SK-N-SH (cell line): Measurements from ENCODE around the gene RNF111. TPM values are rescaled to one million over a fixed set of nuclear protein-coding genes. Genes with fewer than 3 reads are reported as not detected.

Source experiments
- CTCF ChIA-PET: fragments of 300-600, 350-600 bp; formaldehyde crosslinking; extraction: SDS; loops from one replicate; lab custom pipeline; 2021; lab: Yijun Ruan, JAX
- POLR2A ChIA-PET: fragments of 350-600 bp; sonication (Branson Sonifier 250); formaldehyde crosslinking; extraction: SDS; loops from one replicate; lab custom pipeline; 2020; ENCODE audit warnings: antibody characterized with exemption, inconsistent platforms; lab: Yijun Ruan, JAX
- DNase-seq: peaks from one replicate; pipeline ENCODE4 v3.0.0; 2012
- H2AFZ ChIP-seq: fragments of 200-600 bp; sonication (generic); 2 replicates; pipeline ENCODE4 v1.8.1; 2016; ENCODE audit warnings: antibody characterized with exemption, mild to moderate bottlenecking, low read depth
- H3F3A ChIP-seq: fragments of 200-600 bp; sonication (generic); replicated peaks from 2 replicates; pipeline ENCODE3; 2016; ENCODE audit warnings: antibody characterized with exemption, mild to moderate bottlenecking; ENCODE audit not compliant: insufficient read depth
- H3K27ac ChIP-seq, 2 experiments: fragments of 200-500 bp in 1 of 2; fragments of 200-600 bp in 1 of 2; sonication (Bioruptor generic) in 1 of 2; sonication (generic), shearing (Covaris generic) in 1 of 2; 2 replicates each; pipeline versions ENCODE4 v1.5.1 to v1.6.1; 2014 to 2016; ENCODE audit warnings: low read depth in 2 of 2, inconsistent platforms in 1 of 2, low read length in 1 of 2, mild to moderate bottlenecking in 1 of 2, mixed read lengths in 1 of 2
- H3K27me3 ChIP-seq: fragments of 200-600 bp; sonication (generic), shearing (Covaris generic); 2 replicates; pipeline ENCODE4 v1.6.1; 2016; ENCODE audit warnings: mixed run types; ENCODE audit not compliant: insufficient read depth
- H3K36me3 ChIP-seq, 2 experiments: fragments of 200-500 bp in 1 of 2; fragments of 200-600 bp in 1 of 2; sonication (Bioruptor generic) in 1 of 2; sonication (generic) in 1 of 2; replicated peaks in 1 of 2; 2 replicates each; pipeline versions ENCODE3 to v1.5.1; 2014 to 2016; ENCODE audit warnings: low read length in 1 of 2, mild to moderate bottlenecking in 1 of 2; ENCODE audit not compliant: insufficient read depth in 2 of 2, control insufficient read depth in 1 of 2
- H3K4me1 ChIP-seq, 2 experiments: fragments of 200-500 bp in 1 of 2; fragments of 200-600 bp in 1 of 2; sonication (Bioruptor generic) in 1 of 2; sonication (generic), shearing (Covaris generic) in 1 of 2; 2 replicates each; pipeline versions ENCODE4 v1.5.1 to v1.6.1; 2014 to 2016; ENCODE audit warnings: low read depth in 1 of 2, low read length in 1 of 2, mixed run types in 1 of 2; ENCODE audit not compliant: insufficient read depth in 2 of 2, control insufficient read depth in 1 of 2
- H3K4me2 ChIP-seq: fragments of 200-600 bp; sonication (generic), shearing (Covaris generic); 2 replicates; pipeline ENCODE4 v1.6.1; 2017; ENCODE audit warnings: mixed run types
- H3K4me3 ChIP-seq, 2 experiments: fragments of 200-500 bp in 1 of 2; fragments of 200-600 bp in 1 of 2; sonication (Bioruptor generic) in 1 of 2; sonication (generic), shearing (Covaris generic) in 1 of 2; 2 replicates each; pipeline versions ENCODE4 v1.5.1 to v1.8.1; 2014 to 2016; ENCODE audit warnings: low read depth in 2 of 2, inconsistent platforms in 1 of 2, low read length in 1 of 2, mild to moderate bottlenecking in 1 of 2, mixed read lengths in 1 of 2, moderate library complexity in 1 of 2
- H3K79me2 ChIP-seq: fragments of 200-600 bp; sonication (generic); 2 replicates; pipeline ENCODE4 v1.8.1; 2017; ENCODE audit warnings: mild to moderate bottlenecking; ENCODE audit not compliant: insufficient read depth
- H3K9ac ChIP-seq: fragments of 200-600 bp; sonication (generic); 2 replicates; pipeline ENCODE4 v1.6.1; 2017; ENCODE audit warnings: mixed run types
- H3K9me2 ChIP-seq: fragments of 200-600 bp; sonication (generic); 2 replicates; pipeline ENCODE4 v1.6.1; 2017; ENCODE audit warnings: mixed run types
- H3K9me3 ChIP-seq: fragments of 200-600 bp; sonication (generic); 2 replicates; pipeline ENCODE4 v1.6.1; 2017; ENCODE audit warnings: mixed run types, mild to moderate bottlenecking, moderate library complexity
- H4K20me1 ChIP-seq: fragments of 200-600 bp; sonication (generic); 2 replicates; pipeline ENCODE4 v1.6.1; 2017; ENCODE audit warnings: mild to moderate bottlenecking, mixed run types; ENCODE audit not compliant: insufficient read depth
- ELF1 ChIP-seq: IDR thresholded peaks from 2 replicates; pipeline ENCODE4 v1.4.0; 2012
- EP300 ChIP-seq, 2 experiments: IDR thresholded peaks; 2 replicates each; pipeline versions ENCODE4 v1.4.0 to v1.6.1; 2012; ENCODE audit warnings: borderline replicate concordance in 1 of 2, low read depth in 1 of 2, low read length in 1 of 2
- FOSL2 ChIP-seq: IDR thresholded peaks from 2 replicates; pipeline ENCODE4 v1.4.0; 2012; ENCODE audit warnings: low read depth, mild to moderate bottlenecking, moderate library complexity, borderline replicate concordance
- JUND ChIP-seq: IDR thresholded peaks from 2 replicates; pipeline ENCODE4 v1.4.0; 2012
- MXI1 ChIP-seq: IDR thresholded peaks from 2 replicates; pipeline ENCODE4 v1.6.1; 2012; ENCODE audit warnings: mild to moderate bottlenecking, low read depth, low read length, improper control_type of control experiment
- NFIC ChIP-seq: IDR thresholded peaks from 2 replicates; pipeline ENCODE4 v1.4.0; 2012; ENCODE audit warnings: borderline replicate concordance
- NRF1 ChIP-seq: IDR thresholded peaks from 2 replicates; pipeline ENCODE4 v1.6.1; 2012; ENCODE audit warnings: low read depth, mild to moderate bottlenecking, low read length
- RAD21 ChIP-seq: IDR thresholded peaks from 2 replicates; pipeline ENCODE4 v1.6.1; 2012; ENCODE audit warnings: mild to moderate bottlenecking, low read length
- SMC3 ChIP-seq: IDR thresholded peaks from 2 replicates; pipeline ENCODE4 v1.6.1; 2012; ENCODE audit warnings: low read depth, low read length, improper control_type of control experiment
- TCF12 ChIP-seq: IDR thresholded peaks from 2 replicates; pipeline ENCODE4 v1.4.0; 2012
- WGBS: methylation state at CpG from one replicate; pipeline ENCODE4 v1.1.6; 2017; ENCODE audit warnings: low lambda C conversion rate; 5-methylcytosine and 5-hydroxymethylcytosine counted together
- polyA plus RNA-seq, 3 experiments: library from polyadenylated mRNA; depleted of rRNA; stranded (reverse); fragments of >200 nt; gene quantifications; 2 replicates each; pipeline ENCODE4 v1.2.3, GENCODE V29; 2012
- TF ChIP-seq, protein P1 (sequence below): fragments of 200-600 bp; sonication (generic); IDR thresholded peaks from 2 replicates; pipeline ENCODE4 v1.6.1; 2017; ENCODE audit warnings: antibody characterized with exemption, mild to moderate bottlenecking, moderate library complexity
- TF ChIP-seq, protein P2 (sequence below): IDR thresholded peaks from 2 replicates; pipeline ENCODE4 v1.4.0; 2012; ENCODE audit warnings: low read depth, borderline replicate concordance
- TF ChIP-seq, protein P3 (sequence below): IDR thresholded peaks from 2 replicates; pipeline ENCODE4 v1.6.1; 2012; ENCODE audit warnings: mild to moderate bottlenecking, low read depth, low read length, moderate library complexity
- TF ChIP-seq, protein P4 (sequence below): fragments of 150-350 bp; IDR thresholded peaks from 2 replicates; pipeline ENCODE4 v1.6.1; 2017; ENCODE audit warnings: antibody characterized with exemption, low read length, low read depth, borderline replicate concordance
- TF ChIP-seq, protein P5 (sequence below): fragments of 150-350 bp; IDR thresholded peaks from 2 replicates; pipeline ENCODE4 v1.6.1; 2016; ENCODE audit warnings: mild to moderate bottlenecking, low read depth, low read length

Gene RNF111
- polyA plus RNA-seq, 1 of the 3 experiments (the other 2 are of a cell fraction), result 16.5 TPM

DNA sequence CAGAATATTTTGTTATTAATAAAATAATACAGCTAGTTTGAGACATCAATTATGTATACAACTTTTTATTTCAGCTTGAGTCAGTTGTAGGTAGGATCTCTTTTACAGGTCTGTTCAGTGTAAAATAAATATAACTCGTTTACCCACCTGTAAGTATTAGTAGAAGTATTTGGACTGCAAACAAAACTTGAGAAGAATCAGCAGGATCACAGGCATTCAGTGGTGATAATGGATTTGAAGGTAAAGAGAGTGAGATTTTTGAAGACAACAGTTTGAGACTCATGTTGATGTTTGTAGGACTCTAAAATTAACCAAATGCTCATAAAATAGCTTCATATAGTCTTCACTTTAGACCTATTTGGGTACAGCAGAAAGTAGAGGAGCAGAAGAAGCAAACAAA, 82.0 kb downstream of the RNF111 start:
- peaks cover 32 to 87% of the 10 kb centered on the region in 2 experiments for H3K36me3 ChIP-seq
- H3K9me3 ChIP-seq, result peaks cover 7% of the 10 kb centered on the region; the same call in 1 of the 2 replicates
- TF ChIP-seq, protein P1, sequence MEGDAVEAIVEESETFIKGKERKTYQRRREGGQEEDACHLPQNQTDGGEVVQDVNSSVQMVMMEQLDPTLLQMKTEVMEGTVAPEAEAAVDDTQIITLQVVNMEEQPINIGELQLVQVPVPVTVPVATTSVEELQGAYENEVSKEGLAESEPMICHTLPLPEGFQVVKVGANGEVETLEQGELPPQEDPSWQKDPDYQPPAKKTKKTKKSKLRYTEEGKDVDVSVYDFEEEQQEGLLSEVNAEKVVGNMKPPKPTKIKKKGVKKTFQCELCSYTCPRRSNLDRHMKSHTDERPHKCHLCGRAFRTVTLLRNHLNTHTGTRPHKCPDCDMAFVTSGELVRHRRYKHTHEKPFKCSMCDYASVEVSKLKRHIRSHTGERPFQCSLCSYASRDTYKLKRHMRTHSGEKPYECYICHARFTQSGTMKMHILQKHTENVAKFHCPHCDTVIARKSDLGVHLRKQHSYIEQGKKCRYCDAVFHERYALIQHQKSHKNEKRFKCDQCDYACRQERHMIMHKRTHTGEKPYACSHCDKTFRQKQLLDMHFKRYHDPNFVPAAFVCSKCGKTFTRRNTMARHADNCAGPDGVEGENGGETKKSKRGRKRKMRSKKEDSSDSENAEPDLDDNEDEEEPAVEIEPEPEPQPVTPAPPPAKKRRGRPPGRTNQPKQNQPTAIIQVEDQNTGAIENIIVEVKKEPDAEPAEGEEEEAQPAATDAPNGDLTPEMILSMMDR, result no peak
- TF ChIP-seq, protein P2, sequence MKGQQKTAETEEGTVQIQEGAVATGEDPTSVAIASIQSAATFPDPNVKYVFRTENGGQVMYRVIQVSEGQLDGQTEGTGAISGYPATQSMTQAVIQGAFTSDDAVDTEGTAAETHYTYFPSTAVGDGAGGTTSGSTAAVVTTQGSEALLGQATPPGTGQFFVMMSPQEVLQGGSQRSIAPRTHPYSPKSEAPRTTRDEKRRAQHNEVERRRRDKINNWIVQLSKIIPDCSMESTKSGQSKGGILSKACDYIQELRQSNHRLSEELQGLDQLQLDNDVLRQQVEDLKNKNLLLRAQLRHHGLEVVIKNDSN, result no peak
- TF ChIP-seq EP300 (IDR thresholded peaks at IDR 0.05; ENCODE audit: borderline replicate concordance in 1 of 2, low read depth in 1 of 2, low read length in 1 of 2), result no peak
- no peak for TF ChIP-seq RAD21
- TF ChIP-seq FOSL2, result no peak
- TF ChIP-seq JUND, result no peak
- TF ChIP-seq MXI1, result no peak
- TF ChIP-seq TCF12, result no peak
- no peak for TF ChIP-seq NFIC
- TF ChIP-seq SMC3, result no peak
- TF ChIP-seq, protein P3, sequence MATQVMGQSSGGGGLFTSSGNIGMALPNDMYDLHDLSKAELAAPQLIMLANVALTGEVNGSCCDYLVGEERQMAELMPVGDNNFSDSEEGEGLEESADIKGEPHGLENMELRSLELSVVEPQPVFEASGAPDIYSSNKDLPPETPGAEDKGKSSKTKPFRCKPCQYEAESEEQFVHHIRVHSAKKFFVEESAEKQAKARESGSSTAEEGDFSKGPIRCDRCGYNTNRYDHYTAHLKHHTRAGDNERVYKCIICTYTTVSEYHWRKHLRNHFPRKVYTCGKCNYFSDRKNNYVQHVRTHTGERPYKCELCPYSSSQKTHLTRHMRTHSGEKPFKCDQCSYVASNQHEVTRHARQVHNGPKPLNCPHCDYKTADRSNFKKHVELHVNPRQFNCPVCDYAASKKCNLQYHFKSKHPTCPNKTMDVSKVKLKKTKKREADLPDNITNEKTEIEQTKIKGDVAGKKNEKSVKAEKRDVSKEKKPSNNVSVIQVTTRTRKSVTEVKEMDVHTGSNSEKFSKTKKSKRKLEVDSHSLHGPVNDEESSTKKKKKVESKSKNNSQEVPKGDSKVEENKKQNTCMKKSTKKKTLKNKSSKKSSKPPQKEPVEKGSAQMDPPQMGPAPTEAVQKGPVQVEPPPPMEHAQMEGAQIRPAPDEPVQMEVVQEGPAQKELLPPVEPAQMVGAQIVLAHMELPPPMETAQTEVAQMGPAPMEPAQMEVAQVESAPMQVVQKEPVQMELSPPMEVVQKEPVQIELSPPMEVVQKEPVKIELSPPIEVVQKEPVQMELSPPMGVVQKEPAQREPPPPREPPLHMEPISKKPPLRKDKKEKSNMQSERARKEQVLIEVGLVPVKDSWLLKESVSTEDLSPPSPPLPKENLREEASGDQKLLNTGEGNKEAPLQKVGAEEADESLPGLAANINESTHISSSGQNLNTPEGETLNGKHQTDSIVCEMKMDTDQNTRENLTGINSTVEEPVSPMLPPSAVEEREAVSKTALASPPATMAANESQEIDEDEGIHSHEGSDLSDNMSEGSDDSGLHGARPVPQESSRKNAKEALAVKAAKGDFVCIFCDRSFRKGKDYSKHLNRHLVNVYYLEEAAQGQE, result no peak
- TF ChIP-seq NRF1, result no peak
- TF ChIP-seq ELF1, result no peak
- TF ChIP-seq, protein P4, sequence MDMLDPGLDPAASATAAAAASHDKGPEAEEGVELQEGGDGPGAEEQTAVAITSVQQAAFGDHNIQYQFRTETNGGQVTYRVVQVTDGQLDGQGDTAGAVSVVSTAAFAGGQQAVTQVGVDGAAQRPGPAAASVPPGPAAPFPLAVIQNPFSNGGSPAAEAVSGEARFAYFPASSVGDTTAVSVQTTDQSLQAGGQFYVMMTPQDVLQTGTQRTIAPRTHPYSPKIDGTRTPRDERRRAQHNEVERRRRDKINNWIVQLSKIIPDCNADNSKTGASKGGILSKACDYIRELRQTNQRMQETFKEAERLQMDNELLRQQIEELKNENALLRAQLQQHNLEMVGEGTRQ, result no peak
- TF ChIP-seq, protein P5, sequence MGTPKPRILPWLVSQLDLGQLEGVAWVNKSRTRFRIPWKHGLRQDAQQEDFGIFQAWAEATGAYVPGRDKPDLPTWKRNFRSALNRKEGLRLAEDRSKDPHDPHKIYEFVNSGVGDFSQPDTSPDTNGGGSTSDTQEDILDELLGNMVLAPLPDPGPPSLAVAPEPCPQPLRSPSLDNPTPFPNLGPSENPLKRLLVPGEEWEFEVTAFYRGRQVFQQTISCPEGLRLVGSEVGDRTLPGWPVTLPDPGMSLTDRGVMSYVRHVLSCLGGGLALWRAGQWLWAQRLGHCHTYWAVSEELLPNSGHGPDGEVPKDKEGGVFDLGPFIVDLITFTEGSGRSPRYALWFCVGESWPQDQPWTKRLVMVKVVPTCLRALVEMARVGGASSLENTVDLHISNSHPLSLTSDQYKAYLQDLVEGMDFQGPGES, result no peak
- TF ChIP-seq, all 33 proteins: peak for 0
- H3K9me2 ChIP-seq, result no peaks in the 10 kb centered on the region
- no peak for DNase-seq
- H3K4me3 ChIP-seq, result no peak overlapping the region
- H3K79me2 ChIP-seq, result no peaks in the 10 kb centered on the region; the same call in 1 of the 2 replicates
- H3K9ac ChIP-seq, result no peak overlapping the region
- no peak overlapping the region for H2AFZ ChIP-seq
- no peaks in the 10 kb centered on the region for H3K4me1 ChIP-seq
- H3K4me2 ChIP-seq, result no peak overlapping the region
- 81% methylated on average over 1 of the region's 1 CpG for whole genome bisulfite sequencing
- ChIA-PET POLR2A (no interaction called here), CTCF (interaction anchor here (1.0 to 1.4 kb wide), 2 partner anchors 13 to 459 kb away, joined by 3 to 4 read pairs; no protein-coding TSS in a partner anchor)
- H4K20me1 ChIP-seq, result no peaks in the 10 kb centered on the region
- peaks cover 10% of the 10 kb centered on the region for H3F3A ChIP-seq
- H3K27ac ChIP-seq, result no peak overlapping the region
- no peaks in the 10 kb centered on the region for H3K27me3 ChIP-seq
